Lower lobe of right lung (tissue), 2 donors: ENCODE data around the gene VPS26B. TPM values are rescaled to one million over a fixed set of nuclear protein-coding genes. Genes with fewer than 3 reads are reported as not detected.

Source experiments
- ATAC-seq, 2 donors: fragments of 200-7000 bp; cut with Tn5 transposase; one replicate each; pipeline ENCODE4 v1.9.1; 2020 to 2022; ENCODE audit warnings: mild to moderate bottlenecking in 2 of 2, moderate library complexity in 2 of 2
- DNase-seq: peaks from one replicate; pipeline ENCODE4 v3.0.0-alpha.2; 2020
- H3K27ac ChIP-seq: fragments of 200-600 bp; one replicate; pipeline ENCODE4 v1.8.0; 2022
- H3K27me3 ChIP-seq: fragments of 200-600 bp; one replicate; pipeline ENCODE4 v1.8.0; 2022; ENCODE audit warnings: low read depth
- H3K36me3 ChIP-seq: fragments of 200-600 bp; one replicate; pipeline ENCODE4 v1.8.0; 2022; ENCODE audit warnings: mild to moderate bottlenecking
- H3K4me1 ChIP-seq: fragments of 200-600 bp; one replicate; pipeline ENCODE4 v1.8.0; 2022
- H3K4me3 ChIP-seq: fragments of 200-600 bp; one replicate; pipeline ENCODE4 v1.8.0; 2022; ENCODE audit warnings: mild to moderate bottlenecking
- H3K9me3 ChIP-seq: fragments of 200-600 bp; one replicate; pipeline ENCODE4 v1.8.0; 2022
- intact Hi-C: fragments of 100-400 bp; cut with DNase I; formaldehyde crosslinking; loops from one replicate; pipeline ENCODE4 v1.11.0; 2022
- total RNA-seq: library from RNA; stranded (reverse); fragmentation: NEBNext Ultra II Directional; extraction: Animal tissue kit (Norgen Biotek cat#: 25700); gene quantifications from one replicate; pipeline ENCODE4 v1.2.1, GENCODE V29; 2021
- TF ChIP-seq, protein P1 (sequence below): fragments of 200-600 bp; IDR thresholded peaks from one replicate; pipeline ENCODE4 v1.8.0; 2022; ENCODE audit warnings: antibody characterized with exemption, mild to moderate bottlenecking
- donor health status: DM: no; HTN: yes; CAD: no; lungs with severe emphysema.

VPS26B gene
- total RNA-seq, 1 donor from 2014 or later = 42.7 TPM

- H3K4me3 ChIP-seq = no peak overlapping the region
- TF ChIP-seq, protein P1, sequence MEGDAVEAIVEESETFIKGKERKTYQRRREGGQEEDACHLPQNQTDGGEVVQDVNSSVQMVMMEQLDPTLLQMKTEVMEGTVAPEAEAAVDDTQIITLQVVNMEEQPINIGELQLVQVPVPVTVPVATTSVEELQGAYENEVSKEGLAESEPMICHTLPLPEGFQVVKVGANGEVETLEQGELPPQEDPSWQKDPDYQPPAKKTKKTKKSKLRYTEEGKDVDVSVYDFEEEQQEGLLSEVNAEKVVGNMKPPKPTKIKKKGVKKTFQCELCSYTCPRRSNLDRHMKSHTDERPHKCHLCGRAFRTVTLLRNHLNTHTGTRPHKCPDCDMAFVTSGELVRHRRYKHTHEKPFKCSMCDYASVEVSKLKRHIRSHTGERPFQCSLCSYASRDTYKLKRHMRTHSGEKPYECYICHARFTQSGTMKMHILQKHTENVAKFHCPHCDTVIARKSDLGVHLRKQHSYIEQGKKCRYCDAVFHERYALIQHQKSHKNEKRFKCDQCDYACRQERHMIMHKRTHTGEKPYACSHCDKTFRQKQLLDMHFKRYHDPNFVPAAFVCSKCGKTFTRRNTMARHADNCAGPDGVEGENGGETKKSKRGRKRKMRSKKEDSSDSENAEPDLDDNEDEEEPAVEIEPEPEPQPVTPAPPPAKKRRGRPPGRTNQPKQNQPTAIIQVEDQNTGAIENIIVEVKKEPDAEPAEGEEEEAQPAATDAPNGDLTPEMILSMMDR = no peak
- peaks cover 84% of the 10 kb centered on the region for H3K36me3 ChIP-seq
- peaks cover 8% of the 10 kb centered on the region for H3K4me1 ChIP-seq
- H3K27ac ChIP-seq = no peak overlapping the region
- no peaks in the 10 kb centered on the region for H3K9me3 ChIP-seq
- ATAC-seq = no peak
- no peak for DNase-seq
- no peaks in the 10 kb centered on the region for H3K27me3 ChIP-seq
- intact Hi-C loops = no loop called here
These were observed 36.0 kb downstream of the VPS26B start for GRCh38 chr11:134260503-134260902.

DNA sequence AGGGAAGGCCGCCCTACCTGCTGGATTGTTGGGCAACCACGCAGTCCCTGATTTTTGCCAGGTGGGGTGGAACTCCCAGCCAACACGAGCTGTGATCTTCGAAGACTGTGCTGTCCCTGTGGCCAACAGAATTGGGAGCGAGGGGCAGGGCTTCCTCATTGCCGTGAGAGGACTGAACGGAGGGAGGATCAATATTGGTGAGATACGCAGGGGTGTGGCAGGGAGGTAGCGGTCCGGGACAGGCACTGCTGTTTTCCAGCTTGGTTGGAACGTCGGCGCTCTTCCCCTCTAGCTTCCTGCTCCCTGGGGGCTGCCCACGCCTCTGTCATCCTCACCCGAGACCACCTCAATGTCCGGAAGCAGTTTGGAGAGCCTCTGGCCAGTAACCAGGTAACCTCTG lies 36.5 kb downstream of the VPS26B start:
- H3K4me3 ChIP-seq = no peak overlapping the region
- TF ChIP-seq, protein P1 = no peak
- peaks cover 84% of the 10 kb centered on the region for H3K36me3 ChIP-seq
- ATAC-seq (no peak), DNase-seq (no peak)
- peaks cover 8% of the 10 kb centered on the region for H3K4me1 ChIP-seq
- no peaks in the 10 kb centered on the region for H3K9me3 ChIP-seq
- no peaks in the 10 kb centered on the region for H3K27me3 ChIP-seq
- H3K27ac ChIP-seq = no peak overlapping the region
- intact Hi-C loops = no loop called here

- H3K27me3 ChIP-seq = no peaks in the 10 kb centered on the region
- peaks cover 16% of the 10 kb centered on the region for H3K4me1 ChIP-seq
- no peak overlapping the region for H3K27ac ChIP-seq
- intact Hi-C loops = no loop called here
- DNase-seq = no peak
- TF ChIP-seq, protein P1 = peak; percentile 50
- no peak overlapping the region for H3K4me3 ChIP-seq
- H3K9me3 ChIP-seq = no peaks in the 10 kb centered on the region
- peaks cover 77% of the 10 kb centered on the region for H3K36me3 ChIP-seq
- peak in 1 of 2 donors; percentile 5 for ATAC-seq
These were observed 37.4 kb downstream of the VPS26B start for GRCh38 chr11:134261626-134262488.

DNA sequence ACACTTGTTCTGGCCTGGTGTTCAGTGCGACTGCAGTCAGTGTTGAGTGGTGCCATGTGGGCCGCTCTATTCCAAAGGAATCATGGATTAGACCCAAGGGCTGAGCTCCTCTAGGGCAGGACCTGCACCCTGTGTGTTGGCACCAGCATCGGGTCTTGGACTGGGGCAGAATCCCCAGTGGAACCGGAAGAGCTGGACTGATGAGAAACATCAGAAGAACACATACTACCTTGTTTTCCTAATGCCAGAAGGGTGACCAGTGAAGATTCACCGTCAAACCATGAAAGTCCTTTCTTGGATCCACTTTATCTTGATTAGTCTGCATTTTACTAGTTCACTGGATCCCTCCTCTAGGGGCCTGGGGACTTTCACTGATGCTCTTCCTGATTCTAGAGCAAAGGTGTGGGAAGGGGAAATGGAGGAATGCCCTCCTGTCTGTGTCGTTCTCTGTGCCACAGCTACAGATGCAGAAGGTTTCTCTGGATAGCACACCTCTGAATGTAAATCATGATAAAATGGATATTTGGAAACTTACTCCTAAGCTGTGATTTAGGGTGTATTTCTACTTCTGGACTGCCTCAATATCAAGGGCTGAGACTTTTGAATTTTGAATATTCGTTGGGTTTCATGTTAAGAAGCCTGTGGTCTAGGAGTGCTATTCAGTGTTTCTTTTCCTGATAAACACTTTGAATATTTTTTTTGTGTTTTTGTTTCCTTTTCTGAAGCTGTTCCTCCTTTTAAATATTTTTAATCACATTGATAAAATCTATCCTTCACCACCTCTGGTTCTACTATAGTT lies 40.7 kb downstream of the VPS26B start:
- intact Hi-C loops = no loop called here
- ATAC-seq = no peak

GRCh38 chr11:134266440-134266839 lies 42.0 kb downstream of the VPS26B start:
- no peak overlapping the region for H3K4me3 ChIP-seq
- intact Hi-C loops = no loop called here
- no peaks in the 10 kb centered on the region for H3K9me3 ChIP-seq
- H3K36me3 ChIP-seq = peaks cover 33% of the 10 kb centered on the region
- ATAC-seq (peak; percentile 11 to 50), DNase-seq (no peak)
- TF ChIP-seq, protein P1 = no peak
- H3K27ac ChIP-seq = peak overlapping the region; percentile 61
- peaks cover 13% of the 10 kb centered on the region for H3K27me3 ChIP-seq
- H3K4me1 ChIP-seq = peaks cover 24% of the 10 kb centered on the region

More for the DNA sequence above, 40.7 kb downstream of the VPS26B start:
- Histone ChIP-seq H3K27ac (no peak overlapping the region), H3K9me3 (no peaks in the 10 kb centered on the region), H3K4me1 (peaks cover 24% of the 10 kb centered on the region), H3K4me3 (no peak overlapping the region), H3K27me3 (peaks cover 5% of the 10 kb centered on the region), H3K36me3 (peaks cover 46% of the 10 kb centered on the region)
- DNase-seq = no peak
- TF ChIP-seq, protein P1 = no peak
